ENCODE data around the gene DNASE2B.

DNA sequence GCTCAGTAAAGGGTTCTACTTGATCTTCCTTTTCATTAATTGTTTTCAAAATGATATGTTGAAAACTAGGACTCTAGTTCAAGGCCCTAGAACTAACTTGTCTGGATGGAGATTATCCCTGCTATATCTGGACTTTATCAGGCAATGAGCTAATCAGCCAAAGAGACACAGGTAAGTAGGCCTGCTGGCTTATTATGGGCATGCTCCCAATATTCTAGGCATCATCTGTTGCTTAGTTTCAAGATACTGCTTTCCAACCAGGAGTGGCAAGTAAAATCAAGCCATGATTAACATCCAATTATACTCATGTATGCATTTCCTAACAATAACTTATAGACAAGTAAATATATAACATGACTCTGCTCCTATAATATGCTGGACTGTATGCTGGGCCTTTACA, 4.2 kb downstream of the DNASE2B start:
- TF ChIP-seq CTCF (IDR thresholded peaks at IDR 0.05 in 4 of 5, conservative IDR thresholded peaks at IDR 0.05 in 1 of 5): no peak
- TF ChIP-seq POLR2A (IDR thresholded peaks at IDR 0.05): no peak
